Activated naive CD4-positive, alpha-beta T cell treated with anti-CD3 and anti-CD28 coated beads, Interleukin-2, amount 10 ng/mL, durations not matched to agents 7 days and 5 days (primary cell): Measurements from ENCODE around the gene TANK.
"Not testable (repeated sequence)": the region's sequence is repeated elsewhere in the genome, so short reads cannot be mapped to it uniquely, and the experiment has no call there.

Experiments
- CTCF ChIA-PET: fragments of 350-600 bp; sonication (Branson Sonifier 250); formaldehyde crosslinking; loops from one replicate; lab custom pipeline; 2021; ENCODE audit warnings: antibody characterized with exemption; lab: Charles Lee
- DNase-seq: peaks from one replicate; pipeline ENCODE4 v3.0.0-alpha.2; 2020
- H3K27ac Mint-ChIP-seq: one replicate; pipeline ENCODE4 v1.8.0; 2021; ENCODE audit warnings: mild to moderate bottlenecking, moderate library complexity, mixed read lengths
- H3K27me3 Mint-ChIP-seq: one replicate; pipeline ENCODE4 v1.8.0; 2021; ENCODE audit warnings: mild to moderate bottlenecking, mixed read lengths
- H3K36me3 Mint-ChIP-seq: one replicate; pipeline ENCODE4 v1.8.0; 2021; ENCODE audit warnings: mixed read lengths
- H3K4me1 Mint-ChIP-seq: one replicate; pipeline ENCODE4 v1.8.0; 2021; ENCODE audit warnings: mixed read lengths
- H3K4me3 Mint-ChIP-seq: one replicate; pipeline ENCODE4 v1.8.0; 2021; ENCODE audit warnings: mild to moderate bottlenecking, moderate library complexity, mixed read lengths
- H3K9me3 Mint-ChIP-seq: one replicate; pipeline ENCODE4 v1.8.0; 2021; ENCODE audit warnings: mixed read lengths

The TANK gene

DNA sequence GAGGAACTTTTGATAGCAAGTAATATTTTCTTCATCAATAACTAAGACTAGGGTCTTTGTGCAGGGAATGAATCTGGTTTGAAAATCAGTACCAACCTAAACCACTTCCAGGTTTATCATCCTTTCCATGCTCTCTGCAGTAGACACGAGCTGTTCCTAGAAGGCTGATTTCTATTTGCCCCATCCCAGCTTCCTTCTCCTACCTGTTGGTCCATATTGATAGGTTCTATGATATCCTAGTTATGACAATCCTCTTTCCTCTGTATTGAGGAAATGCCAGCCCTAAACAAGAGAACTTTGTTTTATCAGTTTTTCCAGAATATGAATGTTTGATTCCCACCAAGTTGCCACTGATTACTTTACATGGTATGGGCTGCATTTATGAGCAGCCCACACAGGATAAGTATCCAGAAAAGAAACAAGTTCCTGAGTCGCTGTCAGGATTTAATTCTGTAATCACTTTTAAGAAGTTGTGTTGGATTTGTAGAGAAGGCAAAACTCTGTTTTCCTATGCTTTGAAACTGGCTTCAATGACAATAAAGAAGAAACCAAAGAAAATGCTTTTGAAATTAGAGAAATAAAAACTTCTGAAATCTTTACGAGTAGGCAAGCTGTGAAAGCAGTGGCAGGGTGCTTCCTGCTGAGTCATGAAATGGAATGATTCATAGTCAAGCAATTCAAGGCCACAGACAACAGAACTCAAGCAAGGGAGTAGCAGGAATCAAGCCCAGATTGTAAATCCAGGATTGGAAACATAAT lies 37.3 kb upstream of the TANK start:
- Mint-ChIP-seq H3K27ac (no peak overlapping the region), H3K4me1 (peaks cover 10% of the 10 kb centered on the region), H3K27me3 (no peaks in the 10 kb centered on the region), H3K36me3 (no peaks in the 10 kb centered on the region), H3K4me3 (no peak overlapping the region), H3K9me3 (no peaks in the 10 kb centered on the region)
- CTCF ChIA-PET, result interaction anchor here (0.6 to 1.0 kb wide), 2 partner anchors 10 to 21 kb away, joined by 3 read pairs; no protein-coding TSS in a partner anchor
- no peak for DNase-seq

- H3K36me3 Mint-ChIP-seq, result no peaks in the 10 kb centered on the region
- H3K9me3 Mint-ChIP-seq, result no peaks in the 10 kb centered on the region
- CTCF ChIA-PET, result interaction anchor here (1.3 kb wide), 1 partner anchor 12 kb away, joined by 3 read pairs; no protein-coding TSS in a partner anchor
- no peaks in the 10 kb centered on the region for H3K27me3 Mint-ChIP-seq
- no peak overlapping the region for H3K27ac Mint-ChIP-seq
- peaks cover 10% of the 10 kb centered on the region for H3K4me1 Mint-ChIP-seq
- no peak for DNase-seq
- no peak overlapping the region for H3K4me3 Mint-ChIP-seq
These were observed 36.6 kb upstream of the TANK start for GRCh38 chr2:161123531-161124030.

GRCh38 chr2:161124201-161124600 lies 36.0 kb upstream of the TANK start:
- no peak overlapping the region for H3K4me3 Mint-ChIP-seq
- H3K27me3 Mint-ChIP-seq, result no peaks in the 10 kb centered on the region
- H3K36me3 Mint-ChIP-seq, result no peaks in the 10 kb centered on the region
- no peak for DNase-seq
- CTCF ChIA-PET, result interaction anchor here (0.8 to 1.3 kb wide), 2 partner anchors 11 to 32 kb away, joined by 3 read pairs; no protein-coding TSS in a partner anchor
- H3K27ac Mint-ChIP-seq, result no peak overlapping the region
- H3K9me3 Mint-ChIP-seq, result no peaks in the 10 kb centered on the region
- H3K4me1 Mint-ChIP-seq, result peaks cover 10% of the 10 kb centered on the region

DNA sequence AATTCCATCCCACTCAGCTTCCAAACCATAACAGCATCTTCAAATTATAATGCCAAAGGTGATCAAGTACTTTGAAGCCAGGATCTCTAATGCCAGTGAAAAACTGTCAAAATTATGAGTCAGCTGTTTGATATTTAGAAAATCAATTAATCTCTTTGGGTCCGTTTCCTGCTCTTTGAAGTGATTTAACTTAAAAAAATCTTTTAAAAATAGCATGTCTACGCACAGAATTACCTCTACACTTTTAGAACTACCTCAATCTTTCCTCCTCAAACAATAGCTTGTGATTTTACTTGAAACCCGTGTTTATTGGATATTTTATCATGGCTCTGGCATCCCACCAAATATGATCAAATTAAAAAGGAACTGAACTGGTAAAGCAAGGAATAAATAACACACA lies 31.3 kb upstream of the TANK start:
- H3K4me3 Mint-ChIP-seq, result no peak overlapping the region
- H3K4me1 Mint-ChIP-seq, result no peaks in the 10 kb centered on the region
- no peaks in the 10 kb centered on the region for H3K36me3 Mint-ChIP-seq
- DNase-seq, result no peak
- no peak overlapping the region for H3K27ac Mint-ChIP-seq
- peaks cover 6% of the 10 kb centered on the region for H3K27me3 Mint-ChIP-seq
- H3K9me3 Mint-ChIP-seq, result no peaks in the 10 kb centered on the region
- CTCF ChIA-PET, result no interaction called here

GRCh38 chr2:161130354-161130753 lies 29.9 kb upstream of the TANK start:
- peaks cover 5% of the 10 kb centered on the region for H3K4me1 Mint-ChIP-seq
- H3K36me3 Mint-ChIP-seq, result no peaks in the 10 kb centered on the region
- peaks cover 6% of the 10 kb centered on the region for H3K27me3 Mint-ChIP-seq
- DNase-seq, result no peak
- no peak overlapping the region for H3K4me3 Mint-ChIP-seq
- H3K9me3 Mint-ChIP-seq, result no peaks in the 10 kb centered on the region
- CTCF ChIA-PET, result no interaction called here
- H3K27ac Mint-ChIP-seq, result no peak overlapping the region

- Mint-ChIP-seq H3K4me3 (no peak overlapping the region), H3K36me3 (no peaks in the 10 kb centered on the region), H3K9me3 (no peaks in the 10 kb centered on the region), H3K27me3 (peaks cover 6% of the 10 kb centered on the region), H3K27ac (no peak overlapping the region), H3K4me1 (peaks cover 13% of the 10 kb centered on the region)
- CTCF ChIA-PET, result interaction anchor here (0.7 kb wide), 1 partner anchor 106 kb away, joined by 3 read pairs; no protein-coding TSS in a partner anchor
- DNase-seq, result no peak
These were observed 29.1 kb upstream of the TANK start for GRCh38 chr2:161131074-161131680.

- no peaks in the 10 kb centered on the region for H3K9me3 Mint-ChIP-seq
- H3K4me1 Mint-ChIP-seq, result peaks cover 19% of the 10 kb centered on the region
- no peak overlapping the region for H3K4me3 Mint-ChIP-seq
- peaks cover 6% of the 10 kb centered on the region for H3K27me3 Mint-ChIP-seq
- CTCF ChIA-PET, result interaction anchor here (0.7 kb wide), 1 partner anchor 105 kb away, joined by 3 read pairs; no protein-coding TSS in a partner anchor
- H3K36me3 Mint-ChIP-seq, result peaks cover 2% of the 10 kb centered on the region
- DNase-seq, result no peak
- H3K27ac Mint-ChIP-seq, result no peak overlapping the region
These were observed 28.4 kb upstream of the TANK start for GRCh38 chr2:161131804-161132203.

GRCh38 chr2:161132384-161132783 lies 27.8 kb upstream of the TANK start:
- H3K27ac Mint-ChIP-seq, DNase-seq, H3K27me3 Mint-ChIP-seq, CTCF ChIA-PET, H3K36me3 Mint-ChIP-seq, H3K9me3 Mint-ChIP-seq, H3K4me3 Mint-ChIP-seq: not testable (repeated sequence)
- H3K4me1 Mint-ChIP-seq, result peaks cover 21% of the 10 kb centered on the region

GRCh38 chr2:161133366-161133765 lies 26.9 kb upstream of the TANK start:
- Mint-ChIP-seq H3K27ac (no peak overlapping the region), H3K9me3 (no peaks in the 10 kb centered on the region), H3K27me3 (peaks cover 6% of the 10 kb centered on the region), H3K4me1 (peaks cover 25% of the 10 kb centered on the region), H3K4me3 (no peak overlapping the region), H3K36me3 (peaks cover 3% of the 10 kb centered on the region)
- DNase-seq, result no peak
- CTCF ChIA-PET, result interaction anchor here (1.0 to 1.1 kb wide), 2 partner anchors 26 to 70 kb away, joined by 3 to 4 read pairs; no protein-coding TSS in a partner anchor

- DNase-seq, result no peak
- H3K4me3 Mint-ChIP-seq, result no peak overlapping the region
- peaks cover 5% of the 10 kb centered on the region for H3K36me3 Mint-ChIP-seq
- peaks cover 6% of the 10 kb centered on the region for H3K27me3 Mint-ChIP-seq
- H3K27ac Mint-ChIP-seq, result no peak overlapping the region
- H3K9me3 Mint-ChIP-seq, result no peaks in the 10 kb centered on the region
- CTCF ChIA-PET, result interaction anchor here (0.7 to 1.9 kb wide), 2 partner anchors 11 to 17 kb away, joined by 3 to 8 read pairs; no protein-coding TSS in a partner anchor
- H3K4me1 Mint-ChIP-seq, result peaks cover 38% of the 10 kb centered on the region
These were observed 25.4 kb upstream of the TANK start for GRCh38 chr2:161134547-161135518.

GRCh38 chr2:161135951-161136593 lies 24.2 kb upstream of the TANK start:
- H3K9me3 Mint-ChIP-seq, result no peaks in the 10 kb centered on the region
- peak overlapping the region; percentile 94 for H3K4me3 Mint-ChIP-seq
- H3K27ac Mint-ChIP-seq, result peak overlapping the region; percentile 95
- H3K27me3 Mint-ChIP-seq, result no peaks in the 10 kb centered on the region
- CTCF ChIA-PET, result interaction anchor here (0.7 to 1.9 kb wide), 4 partner anchors 12 to 72 kb away, joined by 3 to 8 read pairs (median 3); no protein-coding TSS in a partner anchor
- no peak for DNase-seq
- H3K36me3 Mint-ChIP-seq, result peaks cover 5% of the 10 kb centered on the region
- H3K4me1 Mint-ChIP-seq, result peaks cover 46% of the 10 kb centered on the region

GRCh38 chr2:161136696-161137324 lies 23.4 kb upstream of the TANK start:
- H3K4me1 Mint-ChIP-seq, result peaks cover 52% of the 10 kb centered on the region
- DNase-seq, result no peak
- H3K27ac Mint-ChIP-seq, result peak overlapping the region; percentile 95
- CTCF ChIA-PET, result interaction anchor here (0.8 to 1.9 kb wide), 3 partner anchors 19 to 73 kb away, joined by 3 to 8 read pairs (median 3); no protein-coding TSS in a partner anchor
- H3K27me3 Mint-ChIP-seq, result no peaks in the 10 kb centered on the region
- peaks cover 10% of the 10 kb centered on the region for H3K36me3 Mint-ChIP-seq
- peaks cover 4% of the 10 kb centered on the region for H3K9me3 Mint-ChIP-seq
- H3K4me3 Mint-ChIP-seq, result peak overlapping the region; percentile 94
